Hepatic stellate cell (primary cell): ENCODE data around the gene C10orf67.
A peak's percentile ranks its signal among the peaks of the same experiment; 100 is the strongest.
"Not testable (repeated sequence)": the region's sequence is repeated elsewhere in the genome, so short reads cannot be mapped to it uniquely, and the experiment has no call there.

Experiments used
- DNase-seq: peaks from one replicate; pipeline ENCODE4 v3.0.0; 2011; ENCODE audit warnings: low spot score

The C10orf67 gene

GRCh38 chr10:23322082-23322481 lies 22.5 kb downstream of the C10orf67 start:
- DNase-seq = no peak

- DNase-seq = no peak
Measured at GRCh38 chr10:23319835-23320234, 24.8 kb downstream of the C10orf67 start.

GRCh38 chr10:23318359-23318758 lies 26.2 kb downstream of the C10orf67 start:
- DNase-seq = no peak

GRCh38 chr10:23317416-23317815 lies 27.2 kb downstream of the C10orf67 start:
- no peak for DNase-seq

- no peak for DNase-seq
Measured at GRCh38 chr10:23316406-23316805, 28.2 kb downstream of the C10orf67 start.

GRCh38 chr10:23315966-23316365 lies 28.6 kb downstream of the C10orf67 start:
- no peak for DNase-seq

- DNase-seq = peak; percentile 22
Measured at GRCh38 chr10:23314835-23315239, 29.8 kb downstream of the C10orf67 start.

- DNase-seq = no peak
Measured at GRCh38 chr10:23311034-23311433, 33.6 kb downstream of the C10orf67 start.

GRCh38 chr10:23310404-23310803 lies 34.2 kb downstream of the C10orf67 start:
- DNase-seq = no peak

- DNase-seq = not testable (repeated sequence)
Measured at GRCh38 chr10:23299961-23300360, 44.6 kb downstream of the C10orf67 start.

GRCh38 chr10:23294638-23295247 lies 49.9 kb downstream of the C10orf67 start:
- DNase-seq = no peak

GRCh38 chr10:23293973-23294590 lies 50.5 kb downstream of the C10orf67 start:
- no peak for DNase-seq

GRCh38 chr10:23293145-23293724 lies 51.4 kb downstream of the C10orf67 start:
- DNase-seq = no peak

GRCh38 chr10:23291551-23292334 lies 52.9 kb downstream of the C10orf67 start:
- DNase-seq = no peak

- DNase-seq = no peak
Measured at GRCh38 chr10:23284674-23285335, 59.8 kb downstream of the C10orf67 start.

GRCh38 chr10:23284155-23284554 lies 60.4 kb downstream of the C10orf67 start:
- no peak for DNase-seq

- no peak for DNase-seq
Measured at GRCh38 chr10:23283680-23284079, 60.9 kb downstream of the C10orf67 start.

- no peak for DNase-seq
Measured at GRCh38 chr10:23281044-23281433, 63.6 kb downstream of the C10orf67 start.

- DNase-seq = no peak
Measured at GRCh38 chr10:23280419-23281043, 64.1 kb downstream of the C10orf67 start.

GRCh38 chr10:23275355-23275754 lies 69.2 kb downstream of the C10orf67 start:
- DNase-seq = no peak

- DNase-seq = not testable (repeated sequence)
Measured at GRCh38 chr10:23274179-23274578, 70.4 kb downstream of the C10orf67 start.

GRCh38 chr10:23270531-23270930 lies 74.1 kb downstream of the C10orf67 start:
- no peak for DNase-seq
